ENCODE data around the gene FARP1.
"Not testable (repeated sequence)": the region's sequence is repeated elsewhere in the genome, so short reads cannot be mapped to it uniquely, and the experiment has no call there.

FARP1 gene

DNA sequence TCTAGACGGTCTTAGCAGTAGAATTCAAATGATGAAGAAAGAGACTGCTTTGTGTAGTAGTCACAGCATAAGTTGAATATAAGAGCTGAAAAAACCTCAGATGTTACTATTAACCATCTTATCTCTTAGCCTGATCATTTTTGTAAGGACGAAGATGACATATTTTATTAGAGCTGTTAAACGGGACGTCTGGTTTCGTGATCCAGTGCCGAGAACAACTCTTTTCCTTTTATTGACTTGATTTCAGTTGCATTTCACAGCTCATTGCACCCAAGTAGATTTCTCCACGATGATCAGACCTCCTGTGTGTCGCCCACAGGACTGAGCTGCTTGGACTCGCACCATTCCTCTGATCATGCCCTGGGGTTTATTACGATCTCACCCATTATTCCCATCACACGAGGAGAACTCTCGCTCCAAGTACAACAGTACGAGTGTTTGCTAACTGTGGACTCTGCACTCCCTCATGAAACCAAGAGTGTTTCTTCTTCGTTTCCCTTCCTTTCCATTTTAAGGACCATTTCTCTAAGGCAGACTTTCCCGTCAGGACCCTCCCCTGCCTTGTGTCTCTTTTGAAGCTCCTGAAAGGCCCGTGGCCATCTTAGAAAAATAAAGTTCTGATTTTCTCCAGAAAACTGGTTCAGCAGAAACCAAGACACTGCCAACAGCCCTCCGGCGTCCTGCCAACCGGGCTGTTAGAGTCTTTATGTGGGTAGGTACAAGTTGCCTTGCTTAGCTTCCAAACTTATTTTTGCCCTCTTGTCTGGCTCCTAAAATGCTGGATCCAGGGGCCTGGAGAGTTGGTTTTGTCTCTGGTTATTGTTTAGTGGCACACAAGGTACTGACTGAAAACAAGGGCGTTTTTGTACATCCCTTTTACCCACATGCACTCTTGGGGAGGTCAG lies 82.4 kb downstream of the FARP1 start:
- DNase-seq (ENCODE audit: low read depth): no peak
- TF ChIP-seq, protein P1, sequence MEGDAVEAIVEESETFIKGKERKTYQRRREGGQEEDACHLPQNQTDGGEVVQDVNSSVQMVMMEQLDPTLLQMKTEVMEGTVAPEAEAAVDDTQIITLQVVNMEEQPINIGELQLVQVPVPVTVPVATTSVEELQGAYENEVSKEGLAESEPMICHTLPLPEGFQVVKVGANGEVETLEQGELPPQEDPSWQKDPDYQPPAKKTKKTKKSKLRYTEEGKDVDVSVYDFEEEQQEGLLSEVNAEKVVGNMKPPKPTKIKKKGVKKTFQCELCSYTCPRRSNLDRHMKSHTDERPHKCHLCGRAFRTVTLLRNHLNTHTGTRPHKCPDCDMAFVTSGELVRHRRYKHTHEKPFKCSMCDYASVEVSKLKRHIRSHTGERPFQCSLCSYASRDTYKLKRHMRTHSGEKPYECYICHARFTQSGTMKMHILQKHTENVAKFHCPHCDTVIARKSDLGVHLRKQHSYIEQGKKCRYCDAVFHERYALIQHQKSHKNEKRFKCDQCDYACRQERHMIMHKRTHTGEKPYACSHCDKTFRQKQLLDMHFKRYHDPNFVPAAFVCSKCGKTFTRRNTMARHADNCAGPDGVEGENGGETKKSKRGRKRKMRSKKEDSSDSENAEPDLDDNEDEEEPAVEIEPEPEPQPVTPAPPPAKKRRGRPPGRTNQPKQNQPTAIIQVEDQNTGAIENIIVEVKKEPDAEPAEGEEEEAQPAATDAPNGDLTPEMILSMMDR (conservative IDR thresholded peaks at IDR 0.05; ENCODE audit: control insufficient read depth, insufficient read depth, low read depth, low read length): no peak
- no peak overlapping the region for H3K4me3 ChIP-seq (ENCODE audit: control insufficient read depth, low read depth, low read length)

DNA sequence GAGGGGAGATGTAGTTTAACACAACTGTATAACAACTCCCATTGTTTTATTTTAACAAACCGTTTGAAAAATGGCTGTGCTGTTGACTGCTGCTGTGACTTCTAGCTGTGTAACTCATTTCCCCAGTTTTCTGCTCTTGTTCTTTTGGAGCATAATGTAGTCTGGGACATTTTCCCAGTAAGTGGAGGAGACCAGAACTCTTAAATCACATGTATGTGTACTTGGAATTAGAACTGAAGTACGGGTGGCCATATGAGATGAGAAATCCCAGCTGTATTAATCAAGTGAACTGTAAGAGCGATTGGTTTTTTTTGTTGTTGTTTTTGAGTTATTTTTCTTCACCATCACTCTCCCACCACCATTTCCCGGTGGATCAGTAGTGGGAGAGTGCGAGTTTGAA lies 83.6 kb downstream of the FARP1 start:
- no peak overlapping the region for H3K4me3 ChIP-seq (ENCODE audit: control insufficient read depth, low read depth, low read length)
- no peak for DNase-seq (ENCODE audit: low read depth)
- TF ChIP-seq, protein P1 (conservative IDR thresholded peaks at IDR 0.05; ENCODE audit: control insufficient read depth, insufficient read depth, low read depth, low read length): no peak

DNA sequence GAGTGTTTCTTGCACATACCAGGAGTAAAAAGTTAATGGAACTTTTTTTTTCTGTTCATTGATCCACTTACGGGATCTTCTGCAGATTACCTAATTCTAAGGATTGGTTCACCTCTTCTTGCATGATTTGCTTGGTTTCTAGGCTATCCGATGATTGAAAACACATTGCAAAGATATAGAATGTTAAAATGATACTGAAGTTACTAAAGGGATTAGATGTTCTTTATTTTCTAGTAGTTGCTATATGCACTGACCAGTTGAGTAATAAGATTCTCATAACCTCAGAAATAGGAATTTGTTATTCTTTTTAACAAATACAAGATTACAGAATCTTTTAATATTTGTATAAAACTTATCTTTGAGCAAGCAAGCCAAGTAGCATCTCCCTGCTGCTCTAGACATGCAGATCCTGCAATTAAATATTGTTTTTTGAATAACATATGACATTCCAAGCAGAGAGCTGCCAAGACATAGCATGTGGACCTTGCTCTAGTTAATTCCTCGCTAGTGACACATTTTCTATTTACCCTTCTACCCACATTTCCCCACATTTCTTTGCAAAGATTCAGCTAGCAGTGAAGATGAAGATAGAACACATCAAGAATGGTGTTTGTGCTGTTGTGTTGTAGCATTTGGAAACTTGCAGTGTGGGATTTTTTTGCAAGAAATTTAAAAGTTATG lies 85.9 kb downstream of the FARP1 start:
- peak; percentile 48 for DNase-seq (ENCODE audit: low read depth)
- no peak overlapping the region for H3K4me3 ChIP-seq (ENCODE audit: control insufficient read depth, low read depth, low read length)
- TF ChIP-seq, protein P1 (conservative IDR thresholded peaks at IDR 0.05; ENCODE audit: control insufficient read depth, insufficient read depth, low read depth, low read length): no peak

DNA sequence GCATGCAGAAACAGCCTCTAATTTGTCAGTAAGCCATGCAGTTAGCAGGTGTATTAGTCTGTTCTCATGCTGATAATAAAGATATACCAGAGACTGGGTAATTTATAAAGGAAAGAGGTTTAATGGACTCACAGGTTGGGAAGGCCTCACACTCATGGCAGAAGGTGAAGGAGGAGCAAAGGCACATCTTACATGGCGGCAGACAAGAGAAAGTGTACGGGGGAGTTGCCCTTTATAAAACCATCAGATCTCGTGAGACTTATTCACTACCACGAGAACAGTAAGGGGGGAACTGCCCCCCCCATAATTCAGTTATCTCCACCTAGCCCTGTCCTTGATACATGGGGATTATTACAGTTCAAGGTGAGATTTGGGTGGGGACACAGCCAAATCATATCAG lies 87.9 kb downstream of the FARP1 start:
- H3K4me3 ChIP-seq (ENCODE audit: control insufficient read depth, low read depth, low read length); DNase-seq (ENCODE audit: low read depth): not testable (repeated sequence)

DNA sequence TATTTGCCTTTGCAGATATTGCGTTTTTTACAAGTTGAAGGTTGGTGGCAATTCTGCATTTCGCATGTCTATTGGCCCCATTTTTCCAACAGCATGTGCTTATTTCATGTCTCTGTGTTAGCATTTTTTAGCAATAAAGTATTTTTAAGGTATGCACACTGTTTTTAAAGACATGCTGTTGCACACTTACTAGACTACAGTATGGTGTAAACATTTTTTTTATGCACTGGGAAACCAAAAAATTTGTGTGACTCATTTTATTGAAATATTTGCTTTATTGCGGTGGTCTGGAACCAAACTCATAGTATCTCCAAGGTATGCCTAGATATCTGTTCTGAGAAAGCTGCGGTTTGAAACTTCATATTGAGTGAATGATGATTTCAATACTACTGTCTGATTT lies 89.6 kb downstream of the FARP1 start:
- TF ChIP-seq, protein P1 (conservative IDR thresholded peaks at IDR 0.05; ENCODE audit: control insufficient read depth, insufficient read depth, low read depth, low read length): no peak
- no peak for DNase-seq (ENCODE audit: low read depth)

DNA sequence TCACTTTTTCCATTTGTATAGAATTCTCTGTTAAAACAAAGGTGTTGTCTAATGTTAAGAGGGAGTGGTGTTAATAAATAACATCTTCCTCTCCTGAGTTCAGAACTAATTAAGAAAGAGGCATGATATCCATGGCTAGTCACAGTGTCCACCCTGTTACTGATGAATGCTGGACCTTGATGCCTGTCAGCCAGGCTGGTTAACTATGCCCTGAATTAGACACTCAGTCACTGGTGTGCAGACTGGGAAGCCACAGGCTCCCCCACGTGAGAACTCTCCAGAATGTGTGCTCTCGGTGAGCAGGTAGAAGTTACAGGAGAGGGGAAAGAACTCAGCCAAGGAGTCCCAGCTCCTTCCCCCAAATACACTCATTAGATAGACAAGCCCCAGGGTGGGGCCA lies 90.2 kb downstream of the FARP1 start:
- DNase-seq (ENCODE audit: low read depth): no peak
- TF ChIP-seq, protein P1 (conservative IDR thresholded peaks at IDR 0.05; ENCODE audit: control insufficient read depth, insufficient read depth, low read depth, low read length): no peak
- no peak overlapping the region for H3K4me3 ChIP-seq (ENCODE audit: control insufficient read depth, low read depth, low read length)

More for the DNA sequence above, 89.6 kb downstream of the FARP1 start:
- H3K4me3 ChIP-seq (ENCODE audit: control insufficient read depth, low read depth, low read length): no peak overlapping the region

DNA sequence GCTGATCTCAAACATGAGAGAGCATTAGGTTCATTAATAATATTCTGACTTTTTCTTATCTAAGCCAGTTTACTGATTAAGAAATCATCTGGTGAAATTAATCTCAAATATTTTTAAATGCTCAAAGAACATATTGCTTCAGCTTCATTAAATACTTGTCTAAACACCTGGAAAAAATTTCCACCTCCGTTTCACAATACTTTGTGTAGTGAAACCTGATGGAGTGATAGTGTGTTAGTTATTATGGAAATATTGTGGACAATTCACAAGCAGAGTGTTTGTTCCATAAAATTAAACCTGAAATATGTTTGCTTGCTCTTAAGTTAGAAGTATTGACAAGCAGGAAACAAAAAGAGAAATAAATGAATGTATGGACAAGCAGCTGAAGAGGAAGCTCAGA lies 91.5 kb downstream of the FARP1 start:
- H3K4me3 ChIP-seq (ENCODE audit: control insufficient read depth, low read depth, low read length): no peak overlapping the region
- no peak for DNase-seq (ENCODE audit: low read depth)
- TF ChIP-seq, protein P1 (conservative IDR thresholded peaks at IDR 0.05; ENCODE audit: control insufficient read depth, insufficient read depth, low read depth, low read length): no peak
